ENCODE measurements around the gene SDR42E1. TPM values are rescaled to one million over a fixed set of nuclear protein-coding genes. Genes with fewer than 3 reads are reported as not detected.

The SDR42E1 gene
- under 0.01 TPM in 1 of 2 replicates, not detected in the other for total RNA-seq (2012; rRNA removed)

- no peak within 1 kb of the TSS for H3K9ac ChIP-seq (ENCODE audit: low read depth, low read length)
- peaks cover 22% of the 10 kb centered on the region for H3K27me3 ChIP-seq (ENCODE audit: control insufficient read depth, insufficient read depth, low read length)
- H3K4me1 ChIP-seq (ENCODE audit: control insufficient read depth, insufficient read depth, low read length) = no peaks in the 10 kb centered on the region
- H3K4me3 ChIP-seq (ENCODE audit: low read length) = peak within 1 kb of the TSS; percentile 11
- no peaks in the 10 kb centered on the region for H3K36me3 ChIP-seq (ENCODE audit: insufficient read depth, low read length)
- H3K9me3 ChIP-seq (replicated peaks; ENCODE audit: low read length) = no peaks in the 10 kb centered on the region
- H3K4me2 ChIP-seq (ENCODE audit: low read length) = no peak within 1 kb of the TSS
Observed at GRCh38 chr16:82011199-82011641, at the start of gene SDR42E1. SDR42E1 (minus strand) TSS chr16:82011470; CDS start chr16:82000858, 10,612 bp downstream.

GRCh38 chr16:82059983-82060421 is 48.7 kb upstream of the SDR42E1 start:
- H3K9ac ChIP-seq (ENCODE audit: low read depth, low read length) = no peak overlapping the region
- peaks cover 26% of the 10 kb centered on the region for H3K4me1 ChIP-seq (ENCODE audit: control insufficient read depth, insufficient read depth, low read length)
- no peak overlapping the region for H3K4me3 ChIP-seq (ENCODE audit: low read length)
- H3K9me3 ChIP-seq (replicated peaks; ENCODE audit: low read length) = no peaks in the 10 kb centered on the region
- H3K27me3 ChIP-seq (ENCODE audit: control insufficient read depth, insufficient read depth, low read length) = peaks cover 9% of the 10 kb centered on the region
- H3K36me3 ChIP-seq (ENCODE audit: insufficient read depth, low read length) = no peaks in the 10 kb centered on the region
- H3K4me2 ChIP-seq (ENCODE audit: low read length) = no peak overlapping the region

GRCh38 chr16:82059161-82059982 is 48.1 kb upstream of the SDR42E1 start:
- Histone ChIP-seq H3K9ac (ENCODE audit: low read depth, low read length) (no peak overlapping the region), H3K4me2 (ENCODE audit: low read length) (no peak overlapping the region)

GRCh38 chr16:82056550-82056896 is 45.3 kb upstream of the SDR42E1 start:
- no peak overlapping the region for H3K4me2 ChIP-seq (ENCODE audit: low read length)
- H3K27me3 ChIP-seq (ENCODE audit: control insufficient read depth, insufficient read depth, low read length) = peaks cover 13% of the 10 kb centered on the region
- H3K9ac ChIP-seq (ENCODE audit: low read depth, low read length) = no peak overlapping the region
- H3K36me3 ChIP-seq (ENCODE audit: insufficient read depth, low read length) = no peaks in the 10 kb centered on the region
- H3K4me3 ChIP-seq (ENCODE audit: low read length) = no peak overlapping the region
- H3K4me1 ChIP-seq (ENCODE audit: control insufficient read depth, insufficient read depth, low read length) = peaks cover 6% of the 10 kb centered on the region
- H3K9me3 ChIP-seq (replicated peaks; ENCODE audit: low read length) = no peaks in the 10 kb centered on the region

More at GRCh38 chr16:82059161-82059982, 48.1 kb upstream of the SDR42E1 start:
- Histone ChIP-seq H3K36me3 (ENCODE audit: insufficient read depth, low read length) (no peaks in the 10 kb centered on the region), H3K9me3 (replicated peaks; ENCODE audit: low read length) (no peaks in the 10 kb centered on the region), H3K27me3 (ENCODE audit: control insufficient read depth, insufficient read depth, low read length) (peaks cover 9% of the 10 kb centered on the region), H3K4me3 (ENCODE audit: low read length) (no peak overlapping the region), H3K4me1 (ENCODE audit: control insufficient read depth, insufficient read depth, low read length) (peaks cover 26% of the 10 kb centered on the region)

- Histone ChIP-seq H3K4me2 (ENCODE audit: low read length) (no peak overlapping the region), H3K36me3 (ENCODE audit: insufficient read depth, low read length) (no peaks in the 10 kb centered on the region), H3K4me1 (ENCODE audit: control insufficient read depth, insufficient read depth, low read length) (peaks cover 6% of the 10 kb centered on the region), H3K9ac (ENCODE audit: low read depth, low read length) (no peak overlapping the region), H3K9me3 (replicated peaks; ENCODE audit: low read length) (no peaks in the 10 kb centered on the region), H3K4me3 (ENCODE audit: low read length) (no peak overlapping the region), H3K27me3 (ENCODE audit: control insufficient read depth, insufficient read depth, low read length) (peaks cover 13% of the 10 kb centered on the region)
Observed at GRCh38 chr16:82055728-82056549, 44.7 kb upstream of the SDR42E1 start.

GRCh38 chr16:82055117-82055516 is 43.8 kb upstream of the SDR42E1 start:
- Histone ChIP-seq H3K4me2 (ENCODE audit: low read length) (no peak overlapping the region), H3K9ac (ENCODE audit: low read depth, low read length) (no peak overlapping the region), H3K4me3 (ENCODE audit: low read length) (no peak overlapping the region), H3K9me3 (replicated peaks; ENCODE audit: low read length) (no peaks in the 10 kb centered on the region), H3K36me3 (ENCODE audit: insufficient read depth, low read length) (no peaks in the 10 kb centered on the region), H3K27me3 (ENCODE audit: control insufficient read depth, insufficient read depth, low read length) (peaks cover 13% of the 10 kb centered on the region), H3K4me1 (ENCODE audit: control insufficient read depth, insufficient read depth, low read length) (peaks cover 6% of the 10 kb centered on the region)

- peaks cover 23% of the 10 kb centered on the region for H3K27me3 ChIP-seq (ENCODE audit: control insufficient read depth, insufficient read depth, low read length)
- no peaks in the 10 kb centered on the region for H3K36me3 ChIP-seq (ENCODE audit: insufficient read depth, low read length)
Observed at GRCh38 chr16:82051656-82052055, 40.4 kb upstream of the SDR42E1 start.

GRCh38 chr16:82050909-82051357 is 39.7 kb upstream of the SDR42E1 start:
- no peaks in the 10 kb centered on the region for H3K36me3 ChIP-seq (ENCODE audit: insufficient read depth, low read length)
- no peaks in the 10 kb centered on the region for H3K9me3 ChIP-seq (replicated peaks; ENCODE audit: low read length)
- H3K9ac ChIP-seq (ENCODE audit: low read depth, low read length) = no peak overlapping the region
- peaks cover 20% of the 10 kb centered on the region for H3K27me3 ChIP-seq (ENCODE audit: control insufficient read depth, insufficient read depth, low read length)
- no peak overlapping the region for H3K4me3 ChIP-seq (ENCODE audit: low read length)
- H3K4me2 ChIP-seq (ENCODE audit: low read length) = no peak overlapping the region
- H3K4me1 ChIP-seq (ENCODE audit: control insufficient read depth, insufficient read depth, low read length) = no peaks in the 10 kb centered on the region

More at GRCh38 chr16:82051656-82052055, 40.4 kb upstream of the SDR42E1 start:
- no peaks in the 10 kb centered on the region for H3K4me1 ChIP-seq (ENCODE audit: control insufficient read depth, insufficient read depth, low read length)
- H3K4me3 ChIP-seq (ENCODE audit: low read length) = no peak overlapping the region
- no peak overlapping the region for H3K9ac ChIP-seq (ENCODE audit: low read depth, low read length)
- no peaks in the 10 kb centered on the region for H3K9me3 ChIP-seq (replicated peaks; ENCODE audit: low read length)
- H3K4me2 ChIP-seq (ENCODE audit: low read length) = no peak overlapping the region

GRCh38 chr16:82050506-82050905 is 39.2 kb upstream of the SDR42E1 start:
- no peaks in the 10 kb centered on the region for H3K9me3 ChIP-seq (replicated peaks; ENCODE audit: low read length)
- H3K9ac ChIP-seq (ENCODE audit: low read depth, low read length) = no peak overlapping the region
- H3K36me3 ChIP-seq (ENCODE audit: insufficient read depth, low read length) = no peaks in the 10 kb centered on the region
- H3K4me3 ChIP-seq (ENCODE audit: low read length) = no peak overlapping the region
- no peaks in the 10 kb centered on the region for H3K4me1 ChIP-seq (ENCODE audit: control insufficient read depth, insufficient read depth, low read length)
- peaks cover 17% of the 10 kb centered on the region for H3K27me3 ChIP-seq (ENCODE audit: control insufficient read depth, insufficient read depth, low read length)
- no peak overlapping the region for H3K4me2 ChIP-seq (ENCODE audit: low read length)

GRCh38 chr16:82049484-82049883 is 38.2 kb upstream of the SDR42E1 start:
- no peak overlapping the region for H3K4me3 ChIP-seq (ENCODE audit: low read length)
- H3K4me1 ChIP-seq (ENCODE audit: control insufficient read depth, insufficient read depth, low read length) = peaks cover under 1% of the 10 kb centered on the region
- H3K27me3 ChIP-seq (ENCODE audit: control insufficient read depth, insufficient read depth, low read length) = peaks cover 17% of the 10 kb centered on the region
- H3K9me3 ChIP-seq (replicated peaks; ENCODE audit: low read length) = no peaks in the 10 kb centered on the region
- H3K36me3 ChIP-seq (ENCODE audit: insufficient read depth, low read length) = no peaks in the 10 kb centered on the region
- no peak overlapping the region for H3K9ac ChIP-seq (ENCODE audit: low read depth, low read length)
- H3K4me2 ChIP-seq (ENCODE audit: low read length) = no peak overlapping the region

GRCh38 chr16:82047787-82048186 is 36.5 kb upstream of the SDR42E1 start:
- H3K4me2 ChIP-seq (ENCODE audit: low read length) = no peak overlapping the region
- no peak overlapping the region for H3K9ac ChIP-seq (ENCODE audit: low read depth, low read length)
- H3K36me3 ChIP-seq (ENCODE audit: insufficient read depth, low read length) = no peaks in the 10 kb centered on the region
- H3K27me3 ChIP-seq (ENCODE audit: control insufficient read depth, insufficient read depth, low read length) = peaks cover 17% of the 10 kb centered on the region
- H3K4me1 ChIP-seq (ENCODE audit: control insufficient read depth, insufficient read depth, low read length) = peaks cover 10% of the 10 kb centered on the region
- no peaks in the 10 kb centered on the region for H3K9me3 ChIP-seq (replicated peaks; ENCODE audit: low read length)
- H3K4me3 ChIP-seq (ENCODE audit: low read length) = no peak overlapping the region

All from skeletal muscle satellite cell (primary cell).